ENCODE results near the gene PTBP1. TPM values are rescaled to one million over a fixed set of nuclear protein-coding genes. Genes with fewer than 3 reads are reported as not detected.

The PTBP1 gene
- total and polyA plus RNA-seq, 2 donors (not counting 3 experiments of a cell fraction or from before 2014, with no cell fraction given), result 382 to 623 TPM

GRCh38 chr19:829129-829758 lies 32.0 kb downstream of the PTBP1 start:
- Histone ChIP-seq H3K27ac (ENCODE audit: insufficient read depth, low read depth, low read length) (no peak overlapping the region), H3K27me3 (ENCODE audit: control insufficient read depth in 2 of 2, insufficient read depth in 2 of 2, low read length in 2 of 2) (no peaks in the 10 kb centered on the region), H3K9me3 (replicated peaks; ENCODE audit: control insufficient read depth, insufficient read depth, low read length) (no peaks in the 10 kb centered on the region), H3K79me2 (ENCODE audit: control insufficient read depth, insufficient read depth, low read length) (no peaks in the 10 kb centered on the region), H4K20me1 (replicated peaks; ENCODE audit: control insufficient read depth, extremely low read depth, insufficient read depth, low read length) (no peaks in the 10 kb centered on the region), H3K4me3 (replicated peaks in 1 of 3; ENCODE audit: insufficient read depth in 1 of 3, low read depth in 1 of 3, low read length in 3 of 3) (no peak overlapping the region), H3K9me1 (replicated peaks; ENCODE audit: control insufficient read depth, extremely low read depth, insufficient read depth, low read length) (no peaks in the 10 kb centered on the region), H3K4me2 (ENCODE audit: insufficient read depth, low read length) (no peak overlapping the region), H2AFZ (ENCODE audit: low read depth, low read length) (no peak overlapping the region), H3K4me1 (ENCODE audit: control insufficient read depth, extremely low read depth, insufficient read depth, low read length) (no peaks in the 10 kb centered on the region), H3K9ac (replicated peaks; ENCODE audit: extremely low read depth, insufficient read depth, low read length) (no peak overlapping the region), H3K36me3 (ENCODE audit: control insufficient read depth in 2 of 2, extremely low read depth in 1 of 2, insufficient read depth in 2 of 2, low read length in 2 of 2) (no peaks in the 10 kb centered on the region)
- FAIRE-seq (no peak), DNase-seq (ENCODE audit: low read depth, low spot score) (no peak)
- intact Hi-C loops (cut with micrococcal nuclease) (no loop called here), dilution Hi-C loops (cut with MboI; ENCODE audit: extremely low pct_ligation_motif_present, low sequenced_read_pairs) (no loop called here)
- no TSS peak for BruUV-seq (replicated peaks)
- ChIA-PET CTCF (no interaction called here), POLR2A (no interaction called here)
- TF ChIP-seq MAX (IDR thresholded peaks at IDR 0.05; ENCODE audit: insufficient read depth, insufficient read length), result no peak
- no peak for TF ChIP-seq POLR2AphosphoS5 (IDR thresholded peaks at IDR 0.05; ENCODE audit: insufficient read depth, low read depth, low read length)
- no peak for TF ChIP-seq MYC (IDR thresholded peaks at IDR 0.05; ENCODE audit: low read depth, low read length)
- no peak for TF ChIP-seq EZH2 (IDR thresholded peaks at IDR 0.05; ENCODE audit: borderline replicate concordance, low read depth, low read length, severe bottlenecking)
- TF ChIP-seq CTCF (IDR thresholded peaks at IDR 0.05; ENCODE audit: extremely low read depth in 1 of 2, insufficient read depth in 1 of 2, low read depth in 1 of 2, low read length in 2 of 2), result no peak
- TF ChIP-seq JUN (IDR thresholded peaks at IDR 0.05; ENCODE audit: borderline replicate concordance, insufficient read depth, insufficient read length, low read depth), result no peak
- no peak for TF ChIP-seq POLR2A (IDR thresholded peaks at IDR 0.05; ENCODE audit: low read depth, low read length)
- TF ChIP-seq FOS (IDR thresholded peaks at IDR 0.05; ENCODE audit: borderline replicate concordance, insufficient read depth, low read length), result no peak
- no peak for TF ChIP-seq GATA2 (IDR thresholded peaks at IDR 0.05; ENCODE audit: insufficient read depth, insufficient read length, low read depth, low read length)

Measured in endothelial cell of umbilical vein (primary cell).